HG03558 (cell line): ENCODE results near the gene ZSCAN29.
"Not testable (repeated sequence)": the region's sequence is repeated elsewhere in the genome, so short reads cannot be mapped to it uniquely, and the experiment has no call there.

Experiments used
- ATAC-seq: cut with Tn5 transposase; IDR thresholded peaks from one replicate; pipeline ENCODE4 v1.9.1; 2021; ENCODE audit warnings: moderate number of reproducible peaks; ENCODE audit not compliant: unreplicated experiment; ENCODE audit errors: extremely low read depth

Gene ZSCAN29

DNA sequence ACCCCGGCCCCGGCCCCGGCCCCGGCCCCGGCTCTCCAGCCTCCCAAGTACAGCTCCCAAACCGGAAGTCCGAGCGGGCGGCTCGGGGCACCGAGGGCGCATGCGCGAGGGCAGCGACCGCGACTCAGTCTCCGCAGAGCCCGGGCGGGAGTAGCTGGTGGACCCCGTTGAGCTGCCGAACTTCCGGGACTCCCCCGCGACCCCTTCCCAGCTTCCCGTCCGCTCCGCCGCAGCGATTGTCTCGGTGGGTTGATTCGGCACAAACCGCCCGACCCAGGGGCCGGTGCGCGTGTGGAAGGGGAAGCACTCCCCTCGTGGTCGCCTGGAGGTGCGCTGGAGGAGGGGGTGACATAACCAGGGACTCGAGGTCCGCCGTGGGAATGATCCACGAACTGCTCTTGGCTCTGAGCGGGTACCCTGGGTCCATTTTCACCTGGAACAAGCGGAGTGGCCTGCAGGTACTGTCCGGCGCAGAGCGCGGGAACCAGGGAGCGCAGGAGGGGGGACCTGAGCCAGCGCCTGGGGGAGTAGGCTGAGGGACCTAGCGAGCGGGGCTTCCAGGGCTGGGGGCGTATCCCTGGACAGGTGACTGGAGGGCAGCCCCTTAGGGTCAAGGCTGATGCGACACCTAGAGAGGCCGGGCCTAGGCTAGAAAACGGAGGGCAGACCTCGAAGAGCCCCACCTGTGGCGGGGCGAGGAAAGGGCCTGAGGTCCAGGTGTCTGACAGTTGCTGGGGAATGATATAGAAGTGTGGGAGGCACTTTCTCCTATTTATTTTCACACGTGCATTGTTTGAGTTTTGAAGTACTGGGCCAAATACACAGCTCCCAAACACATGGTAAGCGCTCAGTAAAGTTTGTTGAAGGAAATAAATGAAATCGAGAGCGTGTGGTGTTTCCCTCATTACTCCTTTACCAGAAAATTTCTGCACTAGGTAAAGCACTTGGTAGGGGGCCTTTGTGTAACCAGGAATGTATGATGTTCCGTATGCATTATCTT is at the start of gene ZSCAN29, which contains the start of gene TUBGCP4:
TSS of gene ZSCAN29 (minus strand) at position 69 of the 1,000 bp plus-strand sequence. CDS start 1,130 bp downstream, outside the sequence.
TSS of gene TUBGCP4 (plus strand) at position 127 of the 1,000 bp plus-strand sequence. CDS start at position 381, 254 bp downstream.
- ATAC-seq: no peak

DNA sequence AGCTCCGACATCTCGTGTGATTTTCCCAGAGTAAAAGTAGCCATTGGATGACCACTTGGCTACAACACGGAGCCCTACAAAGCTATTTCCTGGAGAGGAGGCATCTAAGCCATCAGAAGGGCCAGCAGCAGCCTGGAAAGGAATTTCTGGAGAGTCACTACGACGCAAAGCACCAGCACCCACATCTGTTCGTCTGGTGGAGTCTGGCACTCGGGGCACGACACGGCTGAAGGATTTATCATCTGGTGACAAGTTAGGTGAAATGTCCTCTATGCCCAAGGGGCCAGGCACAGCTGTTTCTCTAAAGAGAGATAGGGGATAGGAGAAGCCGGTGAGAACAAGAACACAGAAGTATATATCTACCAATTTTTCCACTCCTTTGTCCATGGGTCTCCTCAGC is 49.6 kb upstream of the ZSCAN29 start:
- no peak for ATAC-seq

DNA sequence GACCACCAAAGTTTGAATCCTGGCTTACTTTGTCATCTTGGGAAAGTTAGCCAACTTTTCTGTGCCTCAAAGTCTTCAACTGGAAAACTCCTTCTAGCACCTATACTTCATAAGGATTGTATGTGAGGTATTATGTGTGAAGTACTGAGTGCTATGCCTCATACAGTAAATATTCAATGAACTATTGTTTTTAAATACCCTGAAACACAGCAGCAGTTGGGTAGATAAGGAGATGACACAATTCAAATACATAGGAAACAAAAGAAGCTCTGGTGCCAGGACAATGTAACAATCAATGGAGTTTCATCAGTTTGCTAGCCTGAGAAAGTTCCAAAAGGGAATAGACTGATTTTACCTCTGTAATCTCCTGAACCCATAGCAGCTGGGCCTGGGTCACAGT is 43.4 kb upstream of the ZSCAN29 start:
- ATAC-seq: no peak

DNA sequence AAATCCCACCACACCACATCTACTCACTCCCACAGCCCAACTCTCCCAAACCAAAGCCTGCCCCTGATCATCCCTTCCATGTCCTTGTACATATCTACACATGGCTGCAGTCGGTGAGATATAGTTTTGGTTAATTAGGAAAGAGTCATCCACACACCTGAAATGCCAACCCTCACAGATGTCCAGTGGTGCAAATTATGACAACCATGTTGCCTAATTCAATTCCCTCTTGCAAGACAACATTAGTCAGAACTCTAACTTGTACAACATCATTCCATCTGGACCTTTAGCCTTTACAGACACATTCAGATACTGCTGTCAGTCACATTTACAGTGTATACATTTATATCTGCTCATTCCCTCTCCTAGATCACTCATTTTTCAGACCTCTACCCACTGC is 41.3 kb upstream of the ZSCAN29 start:
- no peak for ATAC-seq

DNA sequence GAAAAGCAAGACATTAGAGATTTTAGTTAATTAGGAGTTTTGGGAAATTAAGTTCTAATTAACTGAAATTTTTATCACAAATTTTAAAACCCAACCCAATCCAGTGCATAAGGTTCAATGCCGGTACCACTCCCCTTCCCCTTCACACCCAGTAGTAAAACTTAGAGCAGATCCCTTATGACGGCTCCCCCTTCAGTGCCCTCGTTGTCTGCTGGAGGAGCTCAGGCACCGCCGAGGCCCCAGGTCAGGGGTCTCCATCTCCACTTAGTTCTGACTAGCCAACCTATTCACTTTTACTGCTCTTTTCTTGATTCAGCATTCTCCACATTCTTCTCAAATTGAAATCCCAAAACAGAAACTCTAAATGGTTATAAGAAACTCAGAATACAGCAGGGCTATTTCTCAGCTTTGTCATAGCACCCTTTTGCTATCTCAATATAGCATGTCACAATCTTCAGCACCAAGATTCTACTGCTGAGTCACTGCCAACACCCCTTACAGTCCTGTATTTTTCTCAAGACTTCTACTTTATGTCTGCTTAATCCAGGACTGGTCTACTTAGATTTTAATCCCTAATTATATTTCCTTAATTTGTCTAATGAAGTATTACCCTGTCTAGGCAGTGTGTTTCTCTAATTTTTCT is 39.9 kb upstream of the ZSCAN29 start:
- ATAC-seq: no peak

DNA sequence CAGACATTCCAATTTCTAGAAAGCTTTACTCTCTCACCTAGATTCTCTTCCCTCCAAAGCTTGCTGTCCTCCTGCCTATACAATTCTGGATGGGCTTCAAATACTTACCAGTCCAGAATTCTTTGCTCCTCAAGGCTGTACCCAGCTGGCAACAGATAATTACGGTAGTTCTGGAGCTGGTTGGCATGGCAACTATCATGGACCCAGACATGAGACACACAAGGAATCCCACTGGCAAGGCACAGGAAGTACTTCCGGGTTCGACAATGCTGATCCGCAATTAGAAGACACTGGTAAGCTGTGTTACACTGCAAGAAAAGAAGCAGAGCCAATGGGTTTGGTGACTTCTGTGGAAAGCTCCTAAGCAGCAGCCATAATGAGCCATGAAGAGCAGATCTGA is 37.9 kb upstream of the ZSCAN29 start:
- no peak for ATAC-seq

DNA sequence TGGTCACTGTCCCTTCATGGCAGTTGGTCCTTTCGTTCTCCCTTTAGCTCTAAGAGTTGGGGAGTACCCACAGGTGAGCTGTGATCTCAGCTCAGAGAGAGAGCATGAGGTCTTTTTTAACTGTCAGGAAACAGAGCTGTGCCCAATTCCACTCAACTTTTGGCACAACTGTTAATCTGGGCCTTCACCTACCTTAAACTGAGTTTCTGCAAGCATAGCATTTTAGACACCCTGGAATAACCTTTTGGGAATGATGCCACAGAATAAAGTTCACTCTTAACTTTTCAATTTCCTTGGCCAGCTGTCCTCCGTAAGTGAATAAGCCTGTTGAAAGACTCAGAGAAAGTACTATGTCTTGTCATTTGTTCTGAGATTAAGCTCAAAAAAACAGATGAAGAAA is 36.0 kb upstream of the ZSCAN29 start:
- no peak for ATAC-seq

DNA sequence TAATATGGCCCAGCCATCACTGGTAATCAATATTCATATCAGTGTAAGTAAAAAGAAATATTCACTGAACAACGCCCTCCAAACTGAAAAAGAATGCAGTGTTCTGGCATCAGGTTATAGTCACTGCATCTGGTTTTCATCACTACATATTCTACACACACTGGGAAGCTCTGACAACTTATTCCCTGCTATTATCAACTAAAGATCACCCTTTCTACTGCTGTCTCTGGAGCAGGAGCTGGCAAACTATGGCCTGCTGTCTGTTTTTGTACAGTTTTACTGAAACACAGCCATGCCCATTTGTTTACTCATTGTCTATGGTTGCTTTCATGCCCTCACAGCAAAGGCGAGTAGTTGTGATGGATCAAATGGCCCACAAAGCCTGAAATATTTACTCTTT is 35.3 kb upstream of the ZSCAN29 start:
- no peak for ATAC-seq

DNA sequence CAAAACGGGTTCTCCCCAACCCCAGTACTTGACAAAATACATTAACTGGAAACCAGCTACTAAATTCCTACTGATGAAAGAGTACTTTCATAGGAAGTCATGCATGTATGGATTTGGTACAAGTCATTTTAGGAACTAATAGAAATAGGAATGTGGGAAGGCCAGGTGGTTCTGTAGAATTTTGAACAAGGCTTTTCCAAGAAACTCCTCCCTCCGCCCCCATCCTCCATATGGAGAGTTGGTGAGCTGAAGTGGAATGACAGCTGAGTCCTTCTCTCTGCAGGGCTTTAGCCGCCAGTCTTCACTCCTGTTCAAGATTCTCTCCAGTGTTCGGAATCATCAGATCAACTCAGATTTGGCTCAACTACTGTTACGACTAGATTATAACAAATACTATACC is 33.3 kb upstream of the ZSCAN29 start:
- ATAC-seq: no peak

DNA sequence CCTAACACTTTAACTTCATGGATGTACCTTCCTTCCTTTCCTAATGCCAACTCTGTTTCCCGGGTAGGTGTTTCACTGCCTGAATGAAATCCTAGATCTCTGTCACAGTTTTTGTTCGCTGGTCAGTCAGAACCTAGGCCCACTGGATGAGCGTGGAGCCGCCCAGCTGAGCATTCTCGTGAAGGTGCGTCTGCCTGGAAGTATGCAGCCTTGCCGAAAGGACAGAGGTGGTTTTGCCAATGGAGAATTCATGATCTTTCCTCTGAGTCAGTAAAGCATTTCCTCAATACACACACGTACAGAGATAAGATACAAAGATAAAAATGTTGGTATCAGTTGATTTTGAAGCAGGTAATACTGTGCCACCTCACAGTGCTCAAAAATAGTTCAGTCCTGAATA is 32.8 kb upstream of the ZSCAN29 start:
- ATAC-seq: no peak

DNA sequence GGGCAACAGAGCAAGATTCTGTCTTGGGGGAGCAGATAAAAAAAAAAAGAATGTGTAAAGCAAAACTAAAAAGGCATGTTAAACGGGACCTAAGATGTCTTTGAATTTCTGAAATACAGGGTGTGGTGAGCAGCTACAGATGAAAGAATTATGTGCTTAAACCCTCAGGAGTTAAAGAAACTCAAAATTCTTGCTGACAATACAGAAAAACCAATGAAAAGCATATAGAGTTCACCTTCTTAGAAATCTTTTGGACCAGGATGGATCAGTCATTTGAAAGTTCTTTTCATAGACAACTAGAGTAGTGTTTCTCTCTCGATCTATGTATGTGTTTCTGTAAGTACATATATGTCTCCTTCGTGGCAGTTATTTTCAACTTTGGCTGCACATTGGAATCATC is 31.4 kb upstream of the ZSCAN29 start:
- ATAC-seq: no peak

DNA sequence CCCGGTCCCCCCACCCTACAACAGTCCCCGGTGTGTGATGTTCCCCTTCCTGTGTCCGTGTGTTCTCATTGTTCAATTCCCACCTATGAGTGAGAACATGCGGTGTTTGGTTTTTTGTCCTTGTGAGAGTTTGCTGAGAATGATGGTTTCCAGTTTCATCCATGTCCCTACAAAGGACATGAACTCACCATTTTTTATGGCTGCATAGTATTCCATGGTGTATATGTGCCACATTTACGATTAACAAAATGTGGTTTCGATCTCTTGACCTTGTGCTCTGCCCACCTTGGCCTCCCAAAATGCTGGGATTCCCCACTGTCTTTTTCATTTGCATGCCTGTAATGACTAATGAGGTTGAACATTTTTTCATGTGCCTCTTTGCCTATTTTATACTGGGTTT is 22.7 kb upstream of the ZSCAN29 start:
- ATAC-seq: not testable (repeated sequence)

DNA sequence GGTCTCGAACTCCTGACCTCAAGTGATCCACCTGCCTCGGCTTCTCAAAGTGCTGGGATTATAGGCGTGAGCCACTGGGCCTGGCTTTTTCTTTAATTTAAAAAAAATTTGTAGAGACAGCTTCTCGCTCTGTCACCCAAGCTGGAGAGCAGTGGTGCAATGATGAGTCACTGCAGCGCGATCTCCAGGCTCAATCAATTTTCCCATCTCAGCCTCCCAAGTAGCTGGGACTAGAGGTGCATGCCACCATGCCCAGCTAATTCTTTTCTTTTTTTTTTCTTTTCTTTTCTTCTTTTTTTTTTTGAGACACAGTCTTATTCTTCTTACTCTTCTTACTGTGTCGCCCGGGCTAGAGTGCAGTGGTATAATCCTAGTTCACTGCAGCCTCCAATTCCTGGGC is 19.9 kb upstream of the ZSCAN29 start:
- ATAC-seq: no peak

DNA sequence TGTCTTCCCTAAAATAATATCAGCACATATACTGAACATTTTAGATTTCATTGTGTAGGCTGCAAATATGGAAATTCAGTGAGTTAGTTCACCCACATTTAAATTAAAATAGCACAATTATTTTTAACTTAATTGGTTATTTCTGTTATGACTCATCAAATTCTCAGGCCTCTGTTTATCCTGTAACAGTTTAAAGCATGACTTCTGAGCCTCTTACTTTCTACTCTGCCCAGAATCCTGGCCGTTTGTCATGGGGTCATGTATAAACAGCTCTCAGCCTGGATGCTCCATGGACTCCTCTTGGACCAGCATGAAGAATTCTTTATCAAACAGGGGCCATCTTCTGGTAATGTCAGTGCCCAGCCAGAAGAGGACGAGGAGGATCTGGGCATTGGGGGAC is 12.2 kb upstream of the ZSCAN29 start:
- no peak for ATAC-seq

DNA sequence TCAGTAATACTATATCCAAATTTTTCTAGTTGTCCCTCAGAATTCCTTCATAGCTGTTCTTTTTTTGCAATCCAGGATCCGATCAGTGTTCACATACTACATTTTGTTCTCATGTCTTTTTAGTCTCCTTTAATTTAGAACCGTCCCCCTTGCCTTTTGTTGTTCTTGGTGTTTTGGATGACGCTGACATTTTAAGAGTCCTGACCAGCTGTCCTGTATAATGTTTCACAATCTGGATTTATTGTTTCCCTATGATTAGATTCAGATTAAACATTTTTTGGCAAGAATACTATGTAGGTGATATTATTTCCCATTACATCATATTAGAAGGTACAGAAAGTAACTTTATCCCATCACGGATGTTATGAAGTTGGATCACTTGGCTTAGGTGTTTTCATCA is 11.5 kb upstream of the ZSCAN29 start:
- ATAC-seq: no peak

DNA sequence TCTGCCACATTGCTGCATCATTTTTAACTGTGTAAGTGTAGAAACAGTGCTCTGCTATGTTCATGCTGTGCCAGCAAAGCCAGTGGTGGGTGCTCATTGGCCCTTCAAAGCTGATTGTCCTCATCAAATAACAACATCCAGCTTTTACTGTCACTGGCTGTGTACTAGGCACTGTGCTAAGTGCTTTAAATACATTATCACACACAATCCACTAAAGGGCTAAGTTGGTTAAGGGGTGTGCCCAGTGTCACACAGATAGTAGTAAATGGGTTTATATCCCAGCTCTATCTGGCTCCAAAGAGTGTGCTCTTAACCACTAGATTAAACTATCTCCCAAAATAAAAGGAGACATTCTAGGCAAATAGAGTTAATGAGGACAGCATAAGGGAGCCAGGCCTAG is 7.8 kb upstream of the ZSCAN29 start:
- no peak for ATAC-seq

DNA sequence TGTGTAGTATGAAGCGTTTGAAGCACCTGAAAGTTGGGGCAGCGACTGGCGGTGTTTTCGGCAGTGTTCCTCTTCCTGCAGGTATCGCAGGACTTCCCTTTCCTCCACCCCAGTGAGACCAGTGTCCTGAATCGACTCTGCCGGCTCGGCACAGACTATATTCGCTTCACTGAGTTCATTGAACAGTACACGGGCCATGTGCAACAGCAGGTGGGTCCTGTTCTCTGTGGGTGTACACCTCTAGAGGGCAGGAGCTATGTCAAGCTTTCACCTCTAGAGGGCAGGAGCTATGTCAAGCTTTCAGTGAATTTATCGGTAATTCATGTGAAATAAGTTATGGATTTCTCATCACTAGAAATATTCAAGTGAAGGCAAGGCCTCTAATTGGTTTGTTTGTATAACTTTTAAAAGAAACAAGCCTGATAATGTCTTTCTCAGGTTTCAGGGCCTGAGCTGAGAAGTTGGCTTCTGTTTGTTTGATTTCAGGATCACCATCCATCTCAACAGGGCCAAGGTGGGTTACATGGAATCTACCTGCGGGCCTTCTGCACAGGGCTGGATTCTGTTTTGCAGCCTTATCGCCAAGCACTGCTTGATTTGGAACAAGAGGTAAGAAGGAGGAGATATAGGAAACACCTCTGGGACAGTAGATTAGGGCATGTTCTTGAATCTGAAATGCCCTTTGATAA is 5.3 kb upstream of the ZSCAN29 start:
- no peak for ATAC-seq

DNA sequence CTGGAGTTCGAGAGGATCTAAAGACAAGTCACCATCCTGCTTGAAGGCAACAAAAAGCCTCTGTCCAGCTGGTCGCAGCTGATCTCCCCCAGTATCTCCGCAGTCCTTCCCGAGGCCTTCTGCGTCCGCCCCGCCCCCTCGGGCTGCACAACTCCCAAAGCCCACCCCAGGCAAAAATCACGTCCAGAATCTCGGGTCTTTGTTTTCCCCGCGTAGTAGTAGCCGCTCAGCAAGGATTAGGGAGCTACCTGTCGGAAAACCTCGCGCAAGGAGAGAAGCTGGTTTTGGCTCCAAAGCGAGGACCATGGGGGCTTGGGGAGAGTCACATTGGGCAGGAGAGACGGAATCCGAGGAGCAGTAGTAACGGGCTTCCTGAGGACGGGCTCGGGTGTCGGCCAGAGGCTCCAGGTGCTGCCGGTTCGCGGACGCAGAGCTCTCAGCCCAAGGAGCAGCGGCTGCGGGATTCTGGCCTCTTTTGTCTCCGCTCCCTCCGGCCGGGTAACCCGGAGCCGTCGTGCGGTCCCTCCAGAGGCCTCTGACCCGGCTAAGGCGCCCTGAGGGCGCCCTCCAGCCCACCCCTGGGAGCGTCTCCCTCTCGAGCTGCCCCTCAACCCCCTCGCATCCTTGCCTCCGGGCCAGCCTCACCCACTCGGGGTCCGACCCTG is 401 bp downstream of the ZSCAN29 start:
- no peak for ATAC-seq

DNA sequence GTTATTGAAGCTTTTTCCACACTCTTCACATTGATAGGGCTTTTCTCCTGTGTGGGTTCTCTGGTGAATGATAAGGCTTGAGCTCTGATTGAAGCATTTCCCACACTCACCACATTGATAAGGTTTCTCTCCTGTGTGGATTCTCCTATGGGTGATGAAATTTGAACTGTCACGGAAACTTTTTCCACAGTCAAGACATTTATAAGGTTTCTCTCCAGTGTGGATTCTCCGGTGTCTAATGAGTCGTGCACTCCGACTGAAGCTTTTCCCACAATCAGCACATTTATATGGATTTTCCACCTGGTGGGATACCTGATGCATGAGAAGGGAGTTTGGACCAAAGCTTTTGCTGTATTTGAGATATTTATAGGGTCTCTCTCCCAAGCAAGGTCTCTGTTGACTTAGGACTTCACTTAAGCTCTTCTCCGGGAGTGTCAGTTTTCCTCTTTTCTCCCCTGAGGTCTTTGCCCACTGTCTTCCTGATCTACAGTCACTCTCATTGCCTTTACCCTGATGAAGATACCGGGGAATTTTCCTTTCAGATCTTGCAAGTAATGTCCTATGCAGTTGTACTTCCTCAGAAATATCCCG is 9.4 kb downstream of the ZSCAN29 start:
- no peak for ATAC-seq

DNA sequence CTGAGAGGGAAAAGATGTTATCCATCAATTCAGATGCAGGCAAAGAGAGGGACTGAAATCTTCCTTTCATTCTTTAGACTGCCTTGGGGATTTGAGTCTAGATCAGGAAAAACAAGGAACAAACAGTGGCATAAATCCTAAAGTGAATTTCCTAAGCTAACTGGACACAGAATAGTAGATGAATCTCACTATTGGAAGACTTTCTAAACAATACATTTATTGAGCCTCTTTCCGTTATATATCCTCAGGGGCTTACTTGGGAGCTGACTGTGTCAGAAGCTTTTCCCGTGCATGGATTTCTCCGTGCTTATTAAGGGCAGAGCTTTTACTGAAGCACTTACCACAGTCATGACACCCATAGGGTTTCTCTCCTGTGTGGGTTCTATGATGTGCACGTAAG is 10.0 kb downstream of the ZSCAN29 start:
- ATAC-seq: no peak
